Loucy (cell line): Measurements from ENCODE around the gene KRTAP4-7.
"Not testable (repeated sequence)": the region's sequence is repeated elsewhere in the genome, so short reads cannot be mapped to it uniquely, and the experiment has no call there.

Experiments
- H2AFZ ChIP-seq: fragments of 200-600 bp; sonication (generic); 2 replicates; pipeline ENCODE4 v1.6.0; 2016; ENCODE audit warnings: antibody characterized with exemption, mild to moderate bottlenecking, low read length, moderate library complexity
- H3F3A ChIP-seq: fragments of 200-600 bp; 2 replicates; pipeline ENCODE4 v1.6.0; 2016; ENCODE audit warnings: antibody characterized with exemption, low read depth, mild to moderate bottlenecking
- H3K27me3 ChIP-seq: fragments of 200-600 bp; sonication (generic); 2 replicates; pipeline ENCODE4 v1.6.1; 2014; ENCODE audit warnings: low read length, mild to moderate bottlenecking; ENCODE audit not compliant: insufficient read depth, poor library complexity, severe bottlenecking
- H3K36me3 ChIP-seq: fragments of 200-600 bp; sonication (generic); 2 replicates; pipeline ENCODE4 v1.6.1; 2016; ENCODE audit warnings: low read length; ENCODE audit not compliant: insufficient read depth
- H3K4me1 ChIP-seq: fragments of 200-600 bp; sonication (generic); 2 replicates; pipeline ENCODE4 v1.5.1; 2014; ENCODE audit warnings: low read length, mild to moderate bottlenecking; ENCODE audit not compliant: insufficient read depth, poor library complexity, severe bottlenecking
- H3K4me2 ChIP-seq: fragments of 200-600 bp; sonication (generic); 2 replicates; pipeline ENCODE4 v1.6.0; 2014; ENCODE audit warnings: antibody characterized with exemption, low read length, low read depth, mild to moderate bottlenecking; ENCODE audit not compliant: poor library complexity, severe bottlenecking
- H3K4me3 ChIP-seq: fragments of 200-600 bp; sonication (generic); 2 replicates; pipeline ENCODE4 v1.5.1; 2014; ENCODE audit warnings: low read length, mild to moderate bottlenecking, mixed read lengths; ENCODE audit not compliant: poor library complexity, severe bottlenecking
- H3K79me2 ChIP-seq: fragments of 200-600 bp; sonication (generic); 2 replicates; pipeline ENCODE4 v1.6.1; 2014; ENCODE audit warnings: low read length; ENCODE audit not compliant: insufficient read depth
- H3K9ac ChIP-seq: fragments of 200-600 bp; sonication (generic); 2 replicates; pipeline ENCODE4 v1.6.0; 2014; ENCODE audit warnings: mild to moderate bottlenecking, low read depth, low read length, moderate library complexity; ENCODE audit not compliant: poor library complexity, severe bottlenecking
- H3K9me2 ChIP-seq: fragments of 200-600 bp; sonication (generic); replicated peaks from 2 replicates; pipeline ENCODE4 v1.6.1; 2016; ENCODE audit warnings: low read depth, low read length, mixed read lengths
- H3K9me3 ChIP-seq: fragments of 200-600 bp; sonication (generic); 2 replicates; pipeline ENCODE4 v1.6.1; 2014; ENCODE audit warnings: mild to moderate bottlenecking, antibody characterized with exemption, low read length, low read depth; ENCODE audit not compliant: insufficient read depth
- H4K20me1 ChIP-seq: fragments of 200-600 bp; sonication (generic); 2 replicates; pipeline ENCODE4 v1.6.0; 2014; ENCODE audit warnings: antibody characterized with exemption, low read length, mild to moderate bottlenecking; ENCODE audit not compliant: insufficient read depth, poor library complexity, severe bottlenecking
- EZH2phosphoT487 ChIP-seq: fragments of 200-600 bp; IDR thresholded peaks from 2 replicates; pipeline ENCODE4 v1.6.1; 2018; ENCODE audit warnings: antibody characterized with exemption, mild to moderate bottlenecking, moderate library complexity, borderline replicate concordance
- TF ChIP-seq, protein P1 (sequence below): fragments of 200-600 bp; sonication (generic); conservative IDR thresholded peaks from 2 replicates; pipeline ENCODE4 v1.5.1; 2014; ENCODE audit warnings: mild to moderate bottlenecking, antibody characterized with exemption, low read length

Gene KRTAP4-7

DNA sequence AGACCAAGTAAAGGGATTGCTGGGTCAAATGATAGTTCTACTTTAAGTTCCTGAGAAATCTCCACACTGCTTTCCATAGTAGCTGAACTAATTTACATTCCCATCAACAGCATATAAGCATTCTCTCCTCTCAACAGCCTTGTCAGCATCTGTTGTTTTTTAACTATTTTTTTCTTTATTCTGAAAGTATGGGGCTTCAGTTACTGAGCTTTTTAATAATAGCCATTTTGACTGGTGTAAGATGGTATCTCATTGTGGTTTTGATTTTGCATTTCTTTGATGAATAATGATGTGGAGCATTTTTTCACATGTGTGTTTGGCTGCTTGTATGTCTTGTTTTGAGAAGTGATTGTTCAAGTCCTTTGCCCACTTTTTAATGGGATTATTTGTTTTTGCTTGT is 31.4 kb upstream of the KRTAP4-7 start:
- H3K36me3 ChIP-seq: no peaks in the 10 kb centered on the region
- H3K4me3 ChIP-seq: no peak overlapping the region
- no peak overlapping the region for H2AFZ ChIP-seq
- no peaks in the 10 kb centered on the region for H3K79me2 ChIP-seq
- H3K4me1 ChIP-seq: peaks cover 8% of the 10 kb centered on the region
- H3K9ac ChIP-seq: no peak overlapping the region
- H3K9me2 ChIP-seq: no peaks in the 10 kb centered on the region
- no peaks in the 10 kb centered on the region for H3K27me3 ChIP-seq
- no peaks in the 10 kb centered on the region for H4K20me1 ChIP-seq
- H3F3A ChIP-seq: no peaks in the 10 kb centered on the region
- no peaks in the 10 kb centered on the region for H3K9me3 ChIP-seq
- no peak overlapping the region for H3K4me2 ChIP-seq
- no peak for TF ChIP-seq EZH2phosphoT487
- TF ChIP-seq, protein P1, sequence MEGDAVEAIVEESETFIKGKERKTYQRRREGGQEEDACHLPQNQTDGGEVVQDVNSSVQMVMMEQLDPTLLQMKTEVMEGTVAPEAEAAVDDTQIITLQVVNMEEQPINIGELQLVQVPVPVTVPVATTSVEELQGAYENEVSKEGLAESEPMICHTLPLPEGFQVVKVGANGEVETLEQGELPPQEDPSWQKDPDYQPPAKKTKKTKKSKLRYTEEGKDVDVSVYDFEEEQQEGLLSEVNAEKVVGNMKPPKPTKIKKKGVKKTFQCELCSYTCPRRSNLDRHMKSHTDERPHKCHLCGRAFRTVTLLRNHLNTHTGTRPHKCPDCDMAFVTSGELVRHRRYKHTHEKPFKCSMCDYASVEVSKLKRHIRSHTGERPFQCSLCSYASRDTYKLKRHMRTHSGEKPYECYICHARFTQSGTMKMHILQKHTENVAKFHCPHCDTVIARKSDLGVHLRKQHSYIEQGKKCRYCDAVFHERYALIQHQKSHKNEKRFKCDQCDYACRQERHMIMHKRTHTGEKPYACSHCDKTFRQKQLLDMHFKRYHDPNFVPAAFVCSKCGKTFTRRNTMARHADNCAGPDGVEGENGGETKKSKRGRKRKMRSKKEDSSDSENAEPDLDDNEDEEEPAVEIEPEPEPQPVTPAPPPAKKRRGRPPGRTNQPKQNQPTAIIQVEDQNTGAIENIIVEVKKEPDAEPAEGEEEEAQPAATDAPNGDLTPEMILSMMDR: no peak

DNA sequence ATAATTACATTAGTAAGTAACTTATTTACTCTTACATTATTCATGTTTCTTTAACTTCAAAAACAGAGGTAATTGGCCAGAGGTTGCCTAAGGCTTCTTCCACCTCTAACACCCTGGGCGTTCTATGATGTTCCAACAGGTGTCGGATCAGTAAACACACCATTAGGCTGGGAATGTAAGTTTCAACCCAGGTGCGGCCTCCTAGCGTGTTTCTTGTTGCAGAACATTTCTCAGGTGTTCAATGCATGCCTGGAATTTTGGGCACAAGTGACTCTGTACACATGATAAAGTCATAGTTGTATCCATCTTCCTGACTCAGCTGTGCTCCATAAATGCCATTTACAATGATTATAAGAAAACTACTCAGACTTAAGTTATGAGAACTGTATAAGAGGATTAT is 29.9 kb upstream of the KRTAP4-7 start:
- no peaks in the 10 kb centered on the region for H3F3A ChIP-seq
- H3K4me2 ChIP-seq: no peak overlapping the region
- no peak overlapping the region for H3K4me3 ChIP-seq
- no peaks in the 10 kb centered on the region for H3K27me3 ChIP-seq
- H3K9me2 ChIP-seq: no peaks in the 10 kb centered on the region
- H3K4me1 ChIP-seq: peaks cover 8% of the 10 kb centered on the region
- H4K20me1 ChIP-seq: no peaks in the 10 kb centered on the region
- H3K9ac ChIP-seq: no peak overlapping the region
- no peak overlapping the region for H2AFZ ChIP-seq
- H3K36me3 ChIP-seq: no peaks in the 10 kb centered on the region
- H3K79me2 ChIP-seq: no peaks in the 10 kb centered on the region
- no peaks in the 10 kb centered on the region for H3K9me3 ChIP-seq
- TF ChIP-seq, protein P1: no peak
- TF ChIP-seq EZH2phosphoT487: no peak

DNA sequence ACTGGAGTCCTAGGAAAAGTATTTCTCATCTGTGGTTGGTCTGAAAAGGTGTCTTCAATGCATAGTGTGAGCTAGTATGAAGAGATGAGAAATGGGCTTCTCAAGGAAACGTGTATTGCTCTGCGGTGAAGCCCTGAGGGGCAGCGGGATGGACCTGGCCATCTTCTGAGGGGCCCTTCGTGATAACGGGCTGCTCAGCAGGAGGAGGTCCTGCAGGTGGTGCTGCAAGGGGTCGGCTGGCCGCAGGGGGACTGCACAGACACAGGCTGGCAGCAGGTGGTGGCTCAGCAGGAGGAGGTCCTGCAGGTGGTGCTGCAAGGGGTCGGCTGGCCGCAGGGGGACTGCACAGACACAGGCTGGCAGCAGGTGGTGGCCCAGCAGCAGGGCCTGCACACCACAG is 29.4 kb upstream of the KRTAP4-7 start:
- not testable (repeated sequence) for H3F3A ChIP-seq, H3K9me3 ChIP-seq, H3K36me3 ChIP-seq, H3K9me2 ChIP-seq, H3K4me2 ChIP-seq, H2AFZ ChIP-seq, H3K4me3 ChIP-seq, H3K4me1 ChIP-seq, H3K79me2 ChIP-seq, H3K9ac ChIP-seq, H3K27me3 ChIP-seq, H4K20me1 ChIP-seq

DNA sequence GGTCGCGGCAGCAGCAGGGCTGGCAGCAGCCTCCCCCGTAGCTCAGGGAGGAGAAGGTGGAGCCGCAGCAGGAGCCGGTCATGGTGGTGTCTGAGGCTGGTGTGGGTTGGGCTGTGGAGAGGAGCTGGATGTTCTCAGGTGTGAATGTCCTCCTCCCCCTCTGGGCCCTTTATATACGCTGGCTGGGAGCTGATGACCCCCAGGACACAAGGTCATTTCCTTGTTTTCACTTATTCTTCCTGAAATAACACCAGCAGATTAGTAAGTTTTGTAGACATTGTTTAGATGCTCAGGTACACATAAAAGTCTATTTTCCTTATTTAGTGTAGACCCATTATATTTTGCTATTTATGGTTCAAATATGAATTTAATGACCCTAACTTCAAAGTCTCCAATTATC is 28.8 kb upstream of the KRTAP4-7 start, which contains the start of gene KRTAP2-2:
TSS of gene KRTAP2-2 (minus strand) at position 101 of the 400 bp plus-strand sequence. CDS start at position 82, 19 bp downstream.
- not testable (repeated sequence) for H3K9ac ChIP-seq, H2AFZ ChIP-seq, H3K79me2 ChIP-seq, H3K4me1 ChIP-seq, H3K9me2 ChIP-seq, H4K20me1 ChIP-seq, H3K27me3 ChIP-seq, H3K9me3 ChIP-seq, H3F3A ChIP-seq, H3K36me3 ChIP-seq, H3K4me3 ChIP-seq, H3K4me2 ChIP-seq
